Loucy (cell line): ENCODE results near the gene PRDM2.

Experiments used
- H2AFZ ChIP-seq: fragments of 200-600 bp; sonication (generic); 2 replicates; pipeline ENCODE4 v1.6.0; 2016; ENCODE audit warnings: antibody characterized with exemption, mild to moderate bottlenecking, low read length, moderate library complexity
- H3F3A ChIP-seq: fragments of 200-600 bp; 2 replicates; pipeline ENCODE4 v1.6.0; 2016; ENCODE audit warnings: antibody characterized with exemption, low read depth, mild to moderate bottlenecking
- H3K27me3 ChIP-seq: fragments of 200-600 bp; sonication (generic); 2 replicates; pipeline ENCODE4 v1.6.1; 2014; ENCODE audit warnings: low read length, mild to moderate bottlenecking; ENCODE audit not compliant: insufficient read depth, poor library complexity, severe bottlenecking
- H3K36me3 ChIP-seq: fragments of 200-600 bp; sonication (generic); 2 replicates; pipeline ENCODE4 v1.6.1; 2016; ENCODE audit warnings: low read length; ENCODE audit not compliant: insufficient read depth
- H3K4me1 ChIP-seq: fragments of 200-600 bp; sonication (generic); 2 replicates; pipeline ENCODE4 v1.5.1; 2014; ENCODE audit warnings: low read length, mild to moderate bottlenecking; ENCODE audit not compliant: insufficient read depth, poor library complexity, severe bottlenecking
- H3K4me2 ChIP-seq: fragments of 200-600 bp; sonication (generic); 2 replicates; pipeline ENCODE4 v1.6.0; 2014; ENCODE audit warnings: antibody characterized with exemption, low read length, low read depth, mild to moderate bottlenecking; ENCODE audit not compliant: poor library complexity, severe bottlenecking
- H3K4me3 ChIP-seq: fragments of 200-600 bp; sonication (generic); 2 replicates; pipeline ENCODE4 v1.5.1; 2014; ENCODE audit warnings: low read length, mild to moderate bottlenecking, mixed read lengths; ENCODE audit not compliant: poor library complexity, severe bottlenecking
- H3K79me2 ChIP-seq: fragments of 200-600 bp; sonication (generic); 2 replicates; pipeline ENCODE4 v1.6.1; 2014; ENCODE audit warnings: low read length; ENCODE audit not compliant: insufficient read depth
- H3K9ac ChIP-seq: fragments of 200-600 bp; sonication (generic); 2 replicates; pipeline ENCODE4 v1.6.0; 2014; ENCODE audit warnings: mild to moderate bottlenecking, low read depth, low read length, moderate library complexity; ENCODE audit not compliant: poor library complexity, severe bottlenecking
- H3K9me2 ChIP-seq: fragments of 200-600 bp; sonication (generic); replicated peaks from 2 replicates; pipeline ENCODE4 v1.6.1; 2016; ENCODE audit warnings: low read depth, low read length, mixed read lengths
- H3K9me3 ChIP-seq: fragments of 200-600 bp; sonication (generic); 2 replicates; pipeline ENCODE4 v1.6.1; 2014; ENCODE audit warnings: mild to moderate bottlenecking, antibody characterized with exemption, low read length, low read depth; ENCODE audit not compliant: insufficient read depth
- H4K20me1 ChIP-seq: fragments of 200-600 bp; sonication (generic); 2 replicates; pipeline ENCODE4 v1.6.0; 2014; ENCODE audit warnings: antibody characterized with exemption, low read length, mild to moderate bottlenecking; ENCODE audit not compliant: insufficient read depth, poor library complexity, severe bottlenecking
- CTCF ChIP-seq: fragments of 200-600 bp; sonication (generic); conservative IDR thresholded peaks from 2 replicates; pipeline ENCODE4 v1.5.1; 2014; ENCODE audit warnings: mild to moderate bottlenecking, antibody characterized with exemption, low read length
- EZH2phosphoT487 ChIP-seq: fragments of 200-600 bp; IDR thresholded peaks from 2 replicates; pipeline ENCODE4 v1.6.1; 2018; ENCODE audit warnings: antibody characterized with exemption, mild to moderate bottlenecking, moderate library complexity, borderline replicate concordance

The PRDM2 gene

DNA sequence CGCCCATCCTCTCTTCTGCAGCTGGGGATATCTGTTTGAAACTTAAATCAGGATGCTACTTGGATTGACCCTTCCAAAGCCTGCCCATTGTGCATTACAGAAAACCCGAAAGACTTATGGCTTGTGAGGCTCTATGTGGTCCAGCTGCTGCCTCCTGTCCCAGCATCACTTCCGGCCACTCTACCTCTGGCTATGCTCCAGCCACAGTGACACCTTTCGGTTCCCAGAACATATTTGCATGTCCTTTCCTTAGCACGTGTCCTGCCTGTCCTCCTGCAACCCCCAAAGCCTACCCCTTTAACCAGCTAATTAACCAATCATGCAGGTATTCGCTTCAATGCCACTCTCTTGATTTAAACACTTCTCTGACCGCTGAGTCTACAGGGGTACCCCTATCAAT, 167.6 kb downstream of the PRDM2 start:
- no peaks in the 10 kb centered on the region for H3K9me2 ChIP-seq
- no peaks in the 10 kb centered on the region for H3F3A ChIP-seq
- H3K79me2 ChIP-seq, result no peaks in the 10 kb centered on the region
- no peaks in the 10 kb centered on the region for H4K20me1 ChIP-seq
- no peaks in the 10 kb centered on the region for H3K36me3 ChIP-seq
- no peaks in the 10 kb centered on the region for H3K27me3 ChIP-seq
- no peak overlapping the region for H3K4me2 ChIP-seq
- peaks cover 11% of the 10 kb centered on the region for H3K4me1 ChIP-seq
- H3K9me3 ChIP-seq, result no peaks in the 10 kb centered on the region
- no peak overlapping the region for H2AFZ ChIP-seq
- TF ChIP-seq CTCF, result no peak
- TF ChIP-seq EZH2phosphoT487, result no peak
- no peak overlapping the region for H3K9ac ChIP-seq
- no peak overlapping the region for H3K4me3 ChIP-seq

DNA sequence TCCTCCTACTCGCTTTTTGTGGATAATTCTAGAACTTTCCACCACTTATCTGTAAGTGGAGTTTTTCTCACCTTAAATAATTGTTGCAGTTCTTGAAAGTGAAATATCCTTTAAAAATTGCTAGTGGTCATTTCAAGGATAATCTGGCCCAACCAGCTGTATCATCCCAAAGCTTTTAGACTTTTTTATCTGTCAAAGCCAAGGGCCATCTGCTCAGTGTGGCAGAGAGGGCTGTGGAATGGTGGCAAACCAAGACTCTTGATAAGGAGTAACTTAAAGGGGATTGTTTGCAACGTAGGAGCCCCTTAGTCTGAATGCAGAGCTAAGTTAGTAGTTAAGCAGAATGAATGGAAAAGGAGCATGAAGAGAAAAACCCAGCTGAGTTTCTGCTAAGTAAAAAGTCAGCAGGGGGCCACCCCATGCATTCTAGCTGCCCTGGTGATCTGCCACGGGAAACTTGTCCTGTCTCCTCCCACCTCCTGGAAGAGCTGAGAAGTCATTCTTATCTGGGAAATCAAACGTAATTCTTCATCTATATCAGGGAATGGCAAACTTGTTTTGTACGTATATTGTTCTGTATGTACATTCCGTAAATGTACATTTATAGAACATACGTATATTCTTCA, 169.3 kb downstream of the PRDM2 start:
- no peak overlapping the region for H3K9ac ChIP-seq
- H3F3A ChIP-seq, result no peaks in the 10 kb centered on the region
- H3K36me3 ChIP-seq, result no peaks in the 10 kb centered on the region
- H3K4me2 ChIP-seq, result no peak overlapping the region
- H3K4me3 ChIP-seq, result no peak overlapping the region
- no peaks in the 10 kb centered on the region for H3K79me2 ChIP-seq
- H3K27me3 ChIP-seq, result no peaks in the 10 kb centered on the region
- peaks cover 11% of the 10 kb centered on the region for H3K4me1 ChIP-seq
- H3K9me3 ChIP-seq, result no peaks in the 10 kb centered on the region
- H4K20me1 ChIP-seq, result no peaks in the 10 kb centered on the region
- TF ChIP-seq EZH2phosphoT487 (no peak), CTCF (no peak)
- H2AFZ ChIP-seq, result no peak overlapping the region
- no peaks in the 10 kb centered on the region for H3K9me2 ChIP-seq

DNA sequence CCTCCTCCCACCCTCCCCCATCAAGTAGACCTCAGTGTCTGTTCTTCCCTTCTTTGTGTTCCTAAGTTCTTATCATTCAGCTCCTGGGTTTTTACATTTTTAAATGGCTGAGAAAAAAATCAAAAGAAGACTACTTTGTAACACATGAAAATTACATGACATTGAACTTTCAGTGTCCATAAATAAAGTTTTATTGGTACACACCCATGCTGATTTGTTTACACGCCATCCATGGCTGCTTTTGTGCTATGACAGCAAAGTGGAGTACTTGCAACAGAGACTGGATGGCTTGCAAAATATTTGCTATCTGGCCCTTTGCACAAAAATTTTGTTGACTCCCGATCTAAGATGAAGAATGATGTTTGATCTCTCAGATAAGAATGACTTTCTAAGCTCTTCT, 171.4 kb downstream of the PRDM2 start:
- Histone ChIP-seq H3K36me3 (no peaks in the 10 kb centered on the region), H3K9ac (no peak overlapping the region), H3K9me2 (no peaks in the 10 kb centered on the region), H2AFZ (no peak overlapping the region), H3K4me3 (no peak overlapping the region), H3K79me2 (no peaks in the 10 kb centered on the region), H3K4me1 (peaks cover 11% of the 10 kb centered on the region), H3K4me2 (no peak overlapping the region), H3F3A (no peaks in the 10 kb centered on the region), H4K20me1 (no peaks in the 10 kb centered on the region), H3K27me3 (no peaks in the 10 kb centered on the region), H3K9me3 (no peaks in the 10 kb centered on the region)
- TF ChIP-seq EZH2phosphoT487 (no peak), CTCF (no peak)
